SK-N-SH (cell line): ENCODE results near the gene PDGFRB.

Experiments used
- EP300 ChIP-seq, 2 experiments: IDR thresholded peaks; 2 replicates each; pipeline versions ENCODE4 v1.4.0 to v1.6.1; 2012; ENCODE audit warnings: borderline replicate concordance in 1 of 2, low read depth in 1 of 2, low read length in 1 of 2
- TEAD4 ChIP-seq: IDR thresholded peaks from 2 replicates; pipeline ENCODE4 v1.4.0; 2012; ENCODE audit warnings: mild to moderate bottlenecking, borderline replicate concordance; ENCODE audit not compliant: insufficient read depth
- YY1 ChIP-seq: IDR thresholded peaks from 2 replicates; pipeline ENCODE4 v1.4.0; 2012; ENCODE audit warnings: low read depth, mild to moderate bottlenecking
- TF ChIP-seq, protein P1 (sequence below): fragments of 200-600 bp; sonication (generic); IDR thresholded peaks from 2 replicates; pipeline ENCODE4 v1.6.1; 2017; ENCODE audit warnings: antibody characterized with exemption, mild to moderate bottlenecking, moderate library complexity

GRCh38 chr5:150186137-150186536 lies 30.5 kb upstream of the PDGFRB start:
- TF ChIP-seq TEAD4 (no peak), EP300 (IDR thresholded peaks at IDR 0.05; ENCODE audit: borderline replicate concordance in 1 of 2, low read depth in 1 of 2, low read length in 1 of 2) (no peak), YY1 (no peak)
- TF ChIP-seq, protein P1, sequence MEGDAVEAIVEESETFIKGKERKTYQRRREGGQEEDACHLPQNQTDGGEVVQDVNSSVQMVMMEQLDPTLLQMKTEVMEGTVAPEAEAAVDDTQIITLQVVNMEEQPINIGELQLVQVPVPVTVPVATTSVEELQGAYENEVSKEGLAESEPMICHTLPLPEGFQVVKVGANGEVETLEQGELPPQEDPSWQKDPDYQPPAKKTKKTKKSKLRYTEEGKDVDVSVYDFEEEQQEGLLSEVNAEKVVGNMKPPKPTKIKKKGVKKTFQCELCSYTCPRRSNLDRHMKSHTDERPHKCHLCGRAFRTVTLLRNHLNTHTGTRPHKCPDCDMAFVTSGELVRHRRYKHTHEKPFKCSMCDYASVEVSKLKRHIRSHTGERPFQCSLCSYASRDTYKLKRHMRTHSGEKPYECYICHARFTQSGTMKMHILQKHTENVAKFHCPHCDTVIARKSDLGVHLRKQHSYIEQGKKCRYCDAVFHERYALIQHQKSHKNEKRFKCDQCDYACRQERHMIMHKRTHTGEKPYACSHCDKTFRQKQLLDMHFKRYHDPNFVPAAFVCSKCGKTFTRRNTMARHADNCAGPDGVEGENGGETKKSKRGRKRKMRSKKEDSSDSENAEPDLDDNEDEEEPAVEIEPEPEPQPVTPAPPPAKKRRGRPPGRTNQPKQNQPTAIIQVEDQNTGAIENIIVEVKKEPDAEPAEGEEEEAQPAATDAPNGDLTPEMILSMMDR, result no peak
